ENCODE measurements around the gene PNKP.

DNA sequence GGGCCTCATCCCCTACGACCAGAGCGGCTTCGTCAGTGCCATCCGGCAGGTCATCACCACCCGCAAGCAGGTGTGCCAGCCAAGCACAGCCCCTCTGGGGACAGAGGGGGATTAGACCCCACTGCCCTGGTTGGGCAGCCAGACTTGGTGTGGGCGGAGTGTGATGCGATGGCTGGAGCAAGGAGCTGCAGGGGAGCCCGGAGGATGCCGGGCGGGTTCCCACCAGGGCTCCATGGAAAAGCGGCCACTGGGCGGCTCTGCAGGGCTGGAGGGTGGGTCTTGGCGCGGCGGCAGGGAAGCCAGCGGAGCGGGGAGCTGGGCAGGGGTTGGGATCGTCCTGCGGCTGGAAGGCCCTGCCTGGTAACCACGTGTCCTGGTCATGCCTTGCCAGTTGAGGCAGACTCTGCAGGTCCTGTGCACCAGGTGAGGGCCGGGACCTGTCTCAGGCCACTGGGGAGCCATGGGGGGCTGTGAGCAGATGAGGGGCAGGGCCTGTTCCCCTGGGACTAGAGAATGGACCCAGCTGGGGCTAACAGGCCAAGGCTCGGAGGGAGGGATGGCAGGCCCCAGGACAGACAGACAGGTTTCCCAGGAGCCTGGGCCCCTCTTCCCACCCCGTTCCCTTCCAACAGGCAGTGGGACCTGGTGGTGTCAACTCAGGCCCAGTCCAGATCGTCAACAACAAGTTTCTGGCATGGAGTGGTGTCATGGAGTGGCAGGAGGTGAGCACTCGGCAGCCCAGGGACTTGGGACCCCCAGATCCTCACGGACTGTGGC, 10.1 kb downstream of the PNKP start:
- TF ChIP-seq, protein P1, sequence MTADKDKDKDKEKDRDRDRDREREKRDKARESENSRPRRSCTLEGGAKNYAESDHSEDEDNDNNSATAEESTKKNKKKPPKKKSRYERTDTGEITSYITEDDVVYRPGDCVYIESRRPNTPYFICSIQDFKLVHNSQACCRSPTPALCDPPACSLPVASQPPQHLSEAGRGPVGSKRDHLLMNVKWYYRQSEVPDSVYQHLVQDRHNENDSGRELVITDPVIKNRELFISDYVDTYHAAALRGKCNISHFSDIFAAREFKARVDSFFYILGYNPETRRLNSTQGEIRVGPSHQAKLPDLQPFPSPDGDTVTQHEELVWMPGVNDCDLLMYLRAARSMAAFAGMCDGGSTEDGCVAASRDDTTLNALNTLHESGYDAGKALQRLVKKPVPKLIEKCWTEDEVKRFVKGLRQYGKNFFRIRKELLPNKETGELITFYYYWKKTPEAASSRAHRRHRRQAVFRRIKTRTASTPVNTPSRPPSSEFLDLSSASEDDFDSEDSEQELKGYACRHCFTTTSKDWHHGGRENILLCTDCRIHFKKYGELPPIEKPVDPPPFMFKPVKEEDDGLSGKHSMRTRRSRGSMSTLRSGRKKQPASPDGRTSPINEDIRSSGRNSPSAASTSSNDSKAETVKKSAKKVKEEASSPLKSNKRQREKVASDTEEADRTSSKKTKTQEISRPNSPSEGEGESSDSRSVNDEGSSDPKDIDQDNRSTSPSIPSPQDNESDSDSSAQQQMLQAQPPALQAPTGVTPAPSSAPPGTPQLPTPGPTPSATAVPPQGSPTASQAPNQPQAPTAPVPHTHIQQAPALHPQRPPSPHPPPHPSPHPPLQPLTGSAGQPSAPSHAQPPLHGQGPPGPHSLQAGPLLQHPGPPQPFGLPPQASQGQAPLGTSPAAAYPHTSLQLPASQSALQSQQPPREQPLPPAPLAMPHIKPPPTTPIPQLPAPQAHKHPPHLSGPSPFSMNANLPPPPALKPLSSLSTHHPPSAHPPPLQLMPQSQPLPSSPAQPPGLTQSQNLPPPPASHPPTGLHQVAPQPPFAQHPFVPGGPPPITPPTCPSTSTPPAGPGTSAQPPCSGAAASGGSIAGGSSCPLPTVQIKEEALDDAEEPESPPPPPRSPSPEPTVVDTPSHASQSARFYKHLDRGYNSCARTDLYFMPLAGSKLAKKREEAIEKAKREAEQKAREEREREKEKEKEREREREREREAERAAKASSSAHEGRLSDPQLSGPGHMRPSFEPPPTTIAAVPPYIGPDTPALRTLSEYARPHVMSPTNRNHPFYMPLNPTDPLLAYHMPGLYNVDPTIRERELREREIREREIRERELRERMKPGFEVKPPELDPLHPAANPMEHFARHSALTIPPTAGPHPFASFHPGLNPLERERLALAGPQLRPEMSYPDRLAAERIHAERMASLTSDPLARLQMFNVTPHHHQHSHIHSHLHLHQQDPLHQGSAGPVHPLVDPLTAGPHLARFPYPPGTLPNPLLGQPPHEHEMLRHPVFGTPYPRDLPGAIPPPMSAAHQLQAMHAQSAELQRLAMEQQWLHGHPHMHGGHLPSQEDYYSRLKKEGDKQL (CRISPR knock-in tag; IDR thresholded peaks at IDR 0.05; ENCODE audit: borderline replicate concordance) = no peak
- no peak for TF ChIP-seq NFYB (IDR thresholded peaks at IDR 0.05; ENCODE audit: extremely low read depth, insufficient read length)
